SU-DHL-6 (cell line): ENCODE measurements around the gene HERC3.

Source experiments
- H2AFZ ChIP-seq: fragments of 200-600 bp; sonication (generic); 2 replicates; pipeline ENCODE4 v1.6.1; 2014; ENCODE audit warnings: low read depth, mild to moderate bottlenecking, moderate library complexity, mixed read lengths, antibody characterized with exemption, low read length; ENCODE audit not compliant: severe bottlenecking
- H3F3A ChIP-seq: fragments of 200-600 bp; shearing (Covaris generic); 2 replicates; pipeline ENCODE4 v1.6.0; 2016; ENCODE audit warnings: antibody characterized with exemption, mild to moderate bottlenecking; ENCODE audit not compliant: insufficient read depth
- H3K27ac ChIP-seq: fragments of 200-600 bp; sonication (generic); 2 replicates; pipeline ENCODE4 v1.5.1; 2016; ENCODE audit warnings: low read depth, mild to moderate bottlenecking, low read length, moderate library complexity, mixed read lengths
- H3K27me3 ChIP-seq: fragments of 200-600 bp; sonication (generic), shearing (Covaris generic); 2 replicates; pipeline ENCODE4 v1.6.0; 2014; ENCODE audit warnings: mild to moderate bottlenecking, low read length
- H3K36me3 ChIP-seq: fragments of 200-600 bp; sonication (generic); 2 replicates; pipeline ENCODE4 v1.6.1; 2014; ENCODE audit warnings: mild to moderate bottlenecking, low read length, mixed read lengths
- H3K4me2 ChIP-seq: fragments of 300-600, 200-600 bp; shearing (Covaris generic), sonication (generic); 2 replicates; pipeline ENCODE4 v1.6.0; 2014; ENCODE audit warnings: low read length, low read depth, mild to moderate bottlenecking; ENCODE audit not compliant: poor library complexity, severe bottlenecking
- H3K4me3 ChIP-seq: fragments of 200-600 bp; sonication (generic); 2 replicates; pipeline ENCODE4 v1.5.1; 2014; ENCODE audit warnings: antibody characterized with exemption, low read length, mild to moderate bottlenecking, mixed read lengths; ENCODE audit not compliant: insufficient read depth, poor library complexity, severe bottlenecking
- H3K79me2 ChIP-seq: fragments of 200-600 bp; sonication (generic); 2 replicates; pipeline ENCODE4 v1.6.1; 2014; ENCODE audit warnings: mild to moderate bottlenecking, low read length, moderate library complexity; ENCODE audit not compliant: insufficient read depth
- H3K9ac ChIP-seq: fragments of 200-600 bp; sonication (generic); 2 replicates; pipeline ENCODE4 v1.7.0; 2014; ENCODE audit warnings: mild to moderate bottlenecking, low read length
- H3K9me2 ChIP-seq: fragments of 200-600 bp; sonication (generic); replicated peaks from 2 replicates; pipeline ENCODE4 v1.6.1; 2014; ENCODE audit warnings: low read length; ENCODE audit not compliant: insufficient read depth
- H3K9me3 ChIP-seq: fragments of 200-600 bp; sonication (generic); 2 replicates; pipeline ENCODE4 v1.6.1; 2014; ENCODE audit warnings: low read length, mixed read lengths; ENCODE audit not compliant: insufficient read depth
- H4K20me1 ChIP-seq: fragments of 200-600 bp; sonication (generic); 2 replicates; pipeline ENCODE4 v1.6.1; 2014; ENCODE audit warnings: low read depth, mild to moderate bottlenecking, antibody characterized with exemption, low read length, moderate library complexity, mixed read lengths
- EZH2phosphoT487 ChIP-seq: fragments of 200-600 bp; sonication (generic), shearing (Covaris generic); conservative IDR thresholded peaks from 2 replicates; pipeline ENCODE4 v1.6.1; 2018; ENCODE audit warnings: mild to moderate bottlenecking, antibody characterized with exemption, low read length, moderate library complexity, mixed read lengths
- TF ChIP-seq, protein P1 (sequence below): fragments of 200-600 bp; sonication (generic); IDR thresholded peaks from one replicate; pipeline ENCODE4 v1.5.1; 2017; ENCODE audit warnings: antibody characterized with exemption, mild to moderate bottlenecking, low read length, moderate library complexity; ENCODE audit not compliant: insufficient read depth, poor library complexity, severe bottlenecking

The HERC3 gene

DNA sequence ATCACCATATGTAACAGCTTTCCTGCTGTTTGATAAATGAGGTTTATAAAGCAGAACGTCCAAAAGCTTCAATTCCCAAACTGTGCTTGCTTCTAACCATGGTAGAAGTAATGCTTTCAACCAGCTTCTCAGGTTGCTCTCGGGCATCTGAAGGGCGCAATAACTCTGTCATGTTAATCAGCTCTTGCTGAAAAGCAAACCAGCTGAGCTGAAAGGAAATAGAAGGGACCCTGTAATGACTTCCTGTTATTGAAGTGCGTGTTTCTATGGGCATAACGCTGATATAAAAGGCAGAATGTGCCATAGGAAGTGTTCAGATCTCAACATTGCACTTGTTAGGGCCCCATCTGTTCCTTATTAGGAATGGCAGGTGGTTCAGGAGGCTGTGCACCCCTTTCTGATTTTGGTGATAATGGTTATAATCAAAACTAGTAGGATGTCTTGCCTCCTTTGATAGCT lies 21.2 kb downstream of the HERC3 start:
- Histone ChIP-seq H2AFZ (no peak overlapping the region), H3K36me3 (no peaks in the 10 kb centered on the region), H3K27me3 (no peaks in the 10 kb centered on the region), H3K79me2 (no peaks in the 10 kb centered on the region), H4K20me1 (no peaks in the 10 kb centered on the region), H3K4me3 (no peak overlapping the region), H3K9ac (no peak overlapping the region), H3K9me2 (no peaks in the 10 kb centered on the region), H3K9me3 (no peaks in the 10 kb centered on the region), H3K4me2 (no peak overlapping the region), H3F3A (no peaks in the 10 kb centered on the region), H3K27ac (no peak overlapping the region)
- TF ChIP-seq EZH2phosphoT487: no peak
- TF ChIP-seq, protein P1, sequence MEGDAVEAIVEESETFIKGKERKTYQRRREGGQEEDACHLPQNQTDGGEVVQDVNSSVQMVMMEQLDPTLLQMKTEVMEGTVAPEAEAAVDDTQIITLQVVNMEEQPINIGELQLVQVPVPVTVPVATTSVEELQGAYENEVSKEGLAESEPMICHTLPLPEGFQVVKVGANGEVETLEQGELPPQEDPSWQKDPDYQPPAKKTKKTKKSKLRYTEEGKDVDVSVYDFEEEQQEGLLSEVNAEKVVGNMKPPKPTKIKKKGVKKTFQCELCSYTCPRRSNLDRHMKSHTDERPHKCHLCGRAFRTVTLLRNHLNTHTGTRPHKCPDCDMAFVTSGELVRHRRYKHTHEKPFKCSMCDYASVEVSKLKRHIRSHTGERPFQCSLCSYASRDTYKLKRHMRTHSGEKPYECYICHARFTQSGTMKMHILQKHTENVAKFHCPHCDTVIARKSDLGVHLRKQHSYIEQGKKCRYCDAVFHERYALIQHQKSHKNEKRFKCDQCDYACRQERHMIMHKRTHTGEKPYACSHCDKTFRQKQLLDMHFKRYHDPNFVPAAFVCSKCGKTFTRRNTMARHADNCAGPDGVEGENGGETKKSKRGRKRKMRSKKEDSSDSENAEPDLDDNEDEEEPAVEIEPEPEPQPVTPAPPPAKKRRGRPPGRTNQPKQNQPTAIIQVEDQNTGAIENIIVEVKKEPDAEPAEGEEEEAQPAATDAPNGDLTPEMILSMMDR: no peak

DNA sequence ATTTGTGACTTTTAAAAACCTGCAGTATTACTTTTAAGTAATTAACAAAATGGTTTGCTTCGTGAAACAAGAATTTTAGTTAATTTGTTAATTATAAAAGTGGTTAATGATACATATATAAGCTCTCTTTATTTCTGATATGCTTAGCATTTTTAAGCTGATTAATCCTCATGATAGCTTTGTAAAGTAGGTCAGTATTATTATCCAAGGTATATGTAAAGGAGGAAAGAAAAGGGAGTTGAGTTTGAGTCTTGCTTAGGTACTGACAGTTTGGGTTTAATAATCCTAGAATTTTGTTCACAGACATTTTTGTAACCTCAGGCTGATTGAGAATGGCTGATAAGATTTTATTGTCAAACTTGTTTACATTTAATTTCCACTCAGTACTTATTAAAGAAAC lies 21.8 kb downstream of the HERC3 start:
- Histone ChIP-seq H3K36me3 (no peaks in the 10 kb centered on the region), H3K9ac (no peak overlapping the region), H3F3A (no peaks in the 10 kb centered on the region), H3K9me2 (no peaks in the 10 kb centered on the region), H4K20me1 (no peaks in the 10 kb centered on the region), H3K27ac (no peak overlapping the region), H3K27me3 (no peaks in the 10 kb centered on the region), H3K4me3 (no peak overlapping the region), H3K4me2 (no peak overlapping the region), H3K79me2 (no peaks in the 10 kb centered on the region), H2AFZ (no peak overlapping the region), H3K9me3 (no peaks in the 10 kb centered on the region)
- TF ChIP-seq, protein P1: no peak
- no peak for TF ChIP-seq EZH2phosphoT487

DNA sequence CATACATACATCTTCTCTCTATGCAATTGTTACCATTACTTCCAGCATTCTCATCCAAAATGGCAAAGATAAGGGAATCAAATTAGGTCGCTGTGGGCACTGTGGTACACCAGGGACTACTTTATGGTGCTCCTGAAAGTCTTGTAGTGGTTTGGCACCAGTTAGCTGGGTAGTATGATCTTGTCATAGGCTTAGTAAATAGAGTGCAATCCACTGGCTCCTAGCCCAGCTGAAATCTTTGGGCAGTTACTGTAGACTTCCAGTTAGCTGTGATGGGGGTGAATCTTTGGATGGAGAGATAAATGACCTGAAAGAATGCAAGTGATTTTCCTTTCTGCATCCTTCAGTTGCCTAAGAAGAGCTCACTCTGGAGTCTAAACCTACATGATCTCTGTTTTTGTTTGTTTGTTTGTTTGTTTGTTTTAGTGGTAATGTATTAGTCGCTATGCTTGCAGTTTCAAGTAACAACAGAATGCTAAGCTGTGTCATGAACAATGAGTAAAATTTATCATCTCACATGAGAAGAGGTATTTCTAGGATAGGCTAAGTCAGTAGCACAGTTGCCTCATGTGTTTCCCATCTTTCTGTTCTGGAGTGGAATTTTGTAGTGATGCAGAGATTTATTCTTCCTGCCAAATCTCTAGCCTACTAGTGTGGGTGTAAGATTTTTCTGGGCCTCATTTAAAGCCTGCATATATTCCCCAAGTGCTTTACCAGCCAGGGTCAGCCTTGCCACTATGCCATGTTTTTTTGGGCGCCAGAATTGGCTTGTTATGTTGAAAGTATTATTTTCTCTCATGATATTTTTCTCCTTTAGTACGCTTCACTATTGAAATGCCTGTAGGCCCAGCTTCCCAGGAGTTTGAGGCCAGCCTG lies 24.2 kb downstream of the HERC3 start:
- no peaks in the 10 kb centered on the region for H3K79me2 ChIP-seq
- H3K27me3 ChIP-seq: no peaks in the 10 kb centered on the region
- no peak overlapping the region for H3K4me3 ChIP-seq
- H3K9ac ChIP-seq: no peak overlapping the region
- no peak overlapping the region for H2AFZ ChIP-seq
- H3K9me3 ChIP-seq: no peaks in the 10 kb centered on the region
- TF ChIP-seq, protein P1: no peak
- no peak for TF ChIP-seq EZH2phosphoT487
- no peaks in the 10 kb centered on the region for H3F3A ChIP-seq
- H4K20me1 ChIP-seq: no peaks in the 10 kb centered on the region
- no peaks in the 10 kb centered on the region for H3K9me2 ChIP-seq
- no peak overlapping the region for H3K4me2 ChIP-seq
- no peaks in the 10 kb centered on the region for H3K36me3 ChIP-seq
- no peak overlapping the region for H3K27ac ChIP-seq
